SK-N-SH treated with all-trans-retinoic acid at 6 μM for 48 hours (cell line): Measurements from ENCODE around the gene BARX2.

Source experiments
- ATAC-seq: fragments of 200-7000 bp; cut with Tn5 transposase; 3 replicates; pipeline ENCODE4 v1.9.1; 2020; ENCODE audit warnings: mild to moderate bottlenecking, moderate library complexity
- ARNTL ChIP-seq: fragments of 450-650 bp; formaldehyde crosslinking; IDR thresholded peaks from 2 replicates; pipeline ENCODE4 v1.5.0; 2020; ENCODE audit warnings: low read depth, mild to moderate bottlenecking, moderate library complexity, borderline replicate concordance
- BACH2 ChIP-seq: fragments of 250-450 bp; sonication (Bioruptor Pico); IDR thresholded peaks from 2 replicates; pipeline ENCODE4 v1.9.0; 2021; ENCODE audit warnings: mild to moderate bottlenecking, borderline replicate concordance
- CREB5 ChIP-seq: fragments of 250-450 bp; sonication (Bioruptor Pico); IDR thresholded peaks from 2 replicates; pipeline ENCODE4 v1.5.1; 2020; ENCODE audit warnings: low read depth, mild to moderate bottlenecking, moderate library complexity
- CSDC2 ChIP-seq: fragments of 250-450 bp; sonication (Bioruptor Pico); IDR thresholded peaks from 2 replicates; pipeline ENCODE4 v1.5.0; 2020; ENCODE audit warnings: mild to moderate bottlenecking, moderate library complexity
- ESRRG ChIP-seq: fragments of 250-450 bp; sonication (Bioruptor Pico); IDR thresholded peaks from 2 replicates; pipeline ENCODE4 v1.6.1; 2021; ENCODE audit warnings: mild to moderate bottlenecking
- GLIS3 ChIP-seq: fragments of 250-450 bp; sonication (Bioruptor Pico); IDR thresholded peaks from 2 replicates; pipeline ENCODE4 v1.5.0; 2020; ENCODE audit warnings: mild to moderate bottlenecking, moderate library complexity
- ISL1 ChIP-seq: fragments of 250-450 bp; sonication (Bioruptor Pico); IDR thresholded peaks from 2 replicates; pipeline ENCODE4 v2.1.2; 2022; ENCODE audit warnings: mild to moderate bottlenecking, moderate library complexity
- PATZ1 ChIP-seq: fragments of 250-450 bp; sonication (Bioruptor Pico); IDR thresholded peaks from 2 replicates; pipeline ENCODE4 v1.8.0; 2020; ENCODE audit warnings: mild to moderate bottlenecking, moderate library complexity, borderline replicate concordance
- PPARA ChIP-seq: fragments of 250-450 bp; sonication (Bioruptor Pico); IDR thresholded peaks from 2 replicates; pipeline ENCODE4 v1.5.0; 2020; ENCODE audit warnings: mild to moderate bottlenecking, borderline replicate concordance
- RARB ChIP-seq: fragments of 250-450 bp; sonication (Bioruptor Pico); IDR thresholded peaks from 2 replicates; pipeline ENCODE4 v1.8.0; 2021; ENCODE audit warnings: mild to moderate bottlenecking, moderate library complexity
- SNAI2 ChIP-seq: fragments of 250-450 bp; sonication (Bioruptor Pico); IDR thresholded peaks from 2 replicates; pipeline ENCODE4 v1.5.0; 2020; ENCODE audit warnings: mild to moderate bottlenecking, moderate library complexity
- TCF4 ChIP-seq: fragments of 250-450 bp; sonication (Bioruptor Pico); IDR thresholded peaks from 2 replicates; pipeline ENCODE4 v1.8.0; 2021; ENCODE audit warnings: mild to moderate bottlenecking, moderate library complexity, borderline replicate concordance
- TOX ChIP-seq: fragments of 250-450 bp; sonication (Bioruptor Pico); IDR thresholded peaks from 2 replicates; pipeline ENCODE4 v1.8.0; 2021; ENCODE audit warnings: mild to moderate bottlenecking, moderate library complexity, borderline replicate concordance
- TSHZ2 ChIP-seq: fragments of 250-450 bp; sonication (Bioruptor Pico); IDR thresholded peaks from 2 replicates; pipeline ENCODE4 v1.5.0; 2020; ENCODE audit warnings: mild to moderate bottlenecking, moderate library complexity
- ZC3H10 ChIP-seq: fragments of 250-450 bp; sonication (Bioruptor Pico); IDR thresholded peaks from 2 replicates; pipeline ENCODE4 v1.5.1; 2021; ENCODE audit warnings: mild to moderate bottlenecking, moderate library complexity
- ZFP3 ChIP-seq: fragments of 250-450 bp; sonication (Bioruptor Pico); IDR thresholded peaks from 2 replicates; pipeline ENCODE4 v1.5.0; 2020; ENCODE audit warnings: mild to moderate bottlenecking, moderate library complexity
- ZFP30 ChIP-seq: fragments of 450-650 bp; formaldehyde crosslinking; IDR thresholded peaks from 2 replicates; pipeline ENCODE4 v1.5.0; 2022; ENCODE audit warnings: mild to moderate bottlenecking, moderate library complexity
- ZNF565 ChIP-seq: fragments of 450-650 bp; formaldehyde crosslinking; conservative IDR thresholded peaks from 2 replicates; pipeline ENCODE4 v1.5.0; 2020; ENCODE audit warnings: low read depth, mild to moderate bottlenecking, moderate library complexity
- ZNF70 ChIP-seq: fragments of 450-650 bp; formaldehyde crosslinking; IDR thresholded peaks from 2 replicates; pipeline ENCODE4 v1.5.0; 2020; ENCODE audit warnings: mild to moderate bottlenecking, moderate library complexity
- ZNF8 ChIP-seq: fragments of 450-650 bp; formaldehyde crosslinking; IDR thresholded peaks from 2 replicates; pipeline ENCODE4 v1.5.0; 2020; ENCODE audit warnings: mild to moderate bottlenecking, moderate library complexity
- TF ChIP-seq, protein P1 (sequence below): fragments of 250-450 bp; sonication (Bioruptor Pico); IDR thresholded peaks from 2 replicates; pipeline ENCODE4 v1.5.1; 2021; ENCODE audit warnings: mild to moderate bottlenecking, moderate library complexity

BARX2 gene

GRCh38 chr11:129387434-129387833, 11.8 kb downstream of the BARX2 start:
- no peak for TF ChIP-seq ZNF70 (CRISPR knock-in tag)
- no peak for TF ChIP-seq BACH2
- ATAC-seq: no peak

GRCh38 chr11:129388824-129389223, 13.2 kb downstream of the BARX2 start:
- TF ChIP-seq TCF4: no peak
- no peak for TF ChIP-seq GLIS3 (CRISPR knock-in tag)
- TF ChIP-seq ESRRG (CRISPR knock-in tag): no peak
- TF ChIP-seq, protein P1, sequence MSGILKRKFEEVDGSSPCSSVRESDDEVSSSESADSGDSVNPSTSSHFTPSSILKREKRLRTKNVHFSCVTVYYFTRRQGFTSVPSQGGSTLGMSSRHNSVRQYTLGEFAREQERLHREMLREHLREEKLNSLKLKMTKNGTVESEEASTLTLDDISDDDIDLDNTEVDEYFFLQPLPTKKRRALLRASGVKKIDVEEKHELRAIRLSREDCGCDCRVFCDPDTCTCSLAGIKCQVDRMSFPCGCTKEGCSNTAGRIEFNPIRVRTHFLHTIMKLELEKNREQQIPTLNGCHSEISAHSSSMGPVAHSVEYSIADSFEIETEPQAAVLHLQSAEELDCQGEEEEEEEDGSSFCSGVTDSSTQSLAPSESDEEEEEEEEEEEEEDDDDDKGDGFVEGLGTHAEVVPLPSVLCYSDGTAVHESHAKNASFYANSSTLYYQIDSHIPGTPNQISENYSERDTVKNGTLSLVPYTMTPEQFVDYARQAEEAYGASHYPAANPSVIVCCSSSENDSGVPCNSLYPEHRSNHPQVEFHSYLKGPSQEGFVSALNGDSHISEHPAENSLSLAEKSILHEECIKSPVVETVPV (CRISPR knock-in tag): no peak
- TF ChIP-seq SNAI2 (CRISPR knock-in tag): no peak
- TF ChIP-seq PATZ1 (CRISPR knock-in tag): no peak
- TF ChIP-seq ARNTL (CRISPR knock-in tag): no peak
- TF ChIP-seq PPARA (CRISPR knock-in tag): no peak
- TF ChIP-seq CSDC2: no peak
- no peak for TF ChIP-seq ZNF565 (CRISPR knock-in tag)
- TF ChIP-seq BACH2: no peak
- no peak for TF ChIP-seq ZNF70 (CRISPR knock-in tag)
- TF ChIP-seq TOX (CRISPR knock-in tag): no peak
- TF ChIP-seq ZFP30: no peak
- TF ChIP-seq TSHZ2 (CRISPR knock-in tag): no peak
- no peak for TF ChIP-seq ZC3H10

DNA sequence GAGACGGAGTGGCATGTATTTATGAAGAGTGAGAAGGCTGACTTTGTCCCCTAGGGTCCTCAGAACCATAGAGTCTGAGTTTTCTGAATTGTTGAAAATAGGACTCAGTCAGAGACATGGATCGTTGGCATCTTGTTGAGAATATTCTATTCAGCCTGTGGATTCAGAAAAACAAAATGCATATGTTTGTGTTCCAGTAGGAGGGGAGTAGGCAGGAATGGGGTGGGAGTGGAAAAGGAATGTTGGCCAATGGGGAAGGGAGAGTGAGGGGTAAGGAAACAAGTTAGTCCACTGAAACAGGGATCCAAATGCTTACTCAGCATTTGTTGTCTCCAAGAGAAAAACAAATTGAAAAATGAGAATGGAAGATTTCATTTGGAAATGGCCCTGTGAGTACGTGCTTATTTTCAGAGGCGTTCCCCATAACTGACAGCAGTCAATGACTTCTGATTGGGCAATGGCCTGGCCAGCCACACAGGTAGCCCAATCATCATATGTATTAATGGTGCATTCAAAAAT, 14.7 kb downstream of the BARX2 start:
- no peak for TF ChIP-seq ESRRG (CRISPR knock-in tag)
- TF ChIP-seq SNAI2 (CRISPR knock-in tag): no peak
- TF ChIP-seq ZNF8: no peak
- TF ChIP-seq CSDC2: no peak
- no peak for TF ChIP-seq CREB5 (CRISPR knock-in tag)
- TF ChIP-seq ZC3H10: no peak
- TF ChIP-seq ZFP30: no peak
- TF ChIP-seq, protein P1 (CRISPR knock-in tag): no peak
- TF ChIP-seq ARNTL (CRISPR knock-in tag): no peak
- no peak for TF ChIP-seq ZFP3 (CRISPR knock-in tag)
- TF ChIP-seq, all 23 proteins: peak for 0
- ATAC-seq: no peak

More at GRCh38 chr11:129388824-129389223, 13.2 kb downstream of the BARX2 start:
- no peak for ATAC-seq

- no peak for ATAC-seq
- TF ChIP-seq ZNF8 (no peak), TOX (CRISPR knock-in tag) (no peak), ZNF70 (CRISPR knock-in tag) (no peak), ZFP30 (no peak), ZC3H10 (no peak), CREB5 (CRISPR knock-in tag) (no peak), GLIS3 (CRISPR knock-in tag) (no peak), ISL1 (CRISPR knock-in tag) (no peak), TSHZ2 (CRISPR knock-in tag) (no peak), RARB (CRISPR knock-in tag) (no peak), ZNF565 (CRISPR knock-in tag) (no peak)
Observed at GRCh38 chr11:129391360-129391759, 15.7 kb downstream of the BARX2 start.
